Measurements from ENCODE around the gene DKK3.
A peak's percentile ranks its signal among the peaks of the same experiment; 100 is the strongest.

Gene DKK3

GRCh38 chr11:11968511-11969280 is 39.7 kb downstream of the DKK3 start:
- no peak for TF ChIP-seq POLR2A (IDR thresholded peaks at IDR 0.05; ENCODE audit: low read length)
- TF ChIP-seq GATA1 (IDR thresholded peaks at IDR 0.05; ENCODE audit: low read depth, low read length) = no peak
- DNase-seq = no peak

DNA sequence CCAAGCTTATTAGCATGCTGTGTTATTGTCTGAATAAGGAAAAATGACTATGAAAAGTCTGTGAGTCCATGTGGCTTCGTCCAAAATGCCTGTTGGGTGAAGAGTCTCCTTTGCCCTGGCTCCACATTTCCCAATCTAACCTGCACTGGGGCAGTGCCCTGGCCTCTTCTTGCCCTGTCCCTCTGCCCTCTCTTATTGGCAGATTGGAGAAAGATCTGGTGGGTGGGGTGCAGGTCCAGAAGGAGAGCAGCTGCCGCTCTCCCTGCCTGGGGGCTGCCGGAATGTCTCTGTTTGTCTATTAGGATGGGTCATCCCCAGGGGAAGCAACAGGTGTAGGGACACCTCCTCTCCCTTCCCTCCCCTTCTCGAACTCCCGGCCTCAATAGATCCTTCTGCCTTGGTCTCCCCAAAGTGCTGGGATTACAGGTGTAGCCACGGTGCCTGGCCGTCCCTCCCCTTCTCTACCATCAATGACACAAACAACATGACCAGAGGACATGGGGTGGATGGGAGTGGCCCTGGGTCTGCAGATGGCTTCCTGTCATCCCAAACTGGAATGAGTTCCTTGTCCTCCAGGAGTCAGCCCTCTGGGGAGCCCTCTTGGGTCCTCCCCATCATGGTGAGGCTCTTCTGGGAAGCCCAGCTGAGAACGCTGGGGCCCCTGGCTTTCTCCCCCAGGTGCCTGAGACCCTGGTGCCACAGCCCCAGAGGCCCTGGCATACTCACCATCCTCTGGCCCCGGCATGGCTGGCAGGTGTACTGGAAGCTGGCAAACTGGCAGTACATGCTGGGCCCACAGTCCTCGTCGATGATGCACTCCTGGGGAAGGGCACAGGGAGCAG is 40.5 kb downstream of the DKK3 start:
- DNase-seq = no peak
- TF ChIP-seq GATA1 (IDR thresholded peaks at IDR 0.05; ENCODE audit: low read depth, low read length) = no peak
- TF ChIP-seq POLR2A (IDR thresholded peaks at IDR 0.05; ENCODE audit: low read length) = no peak

DNA sequence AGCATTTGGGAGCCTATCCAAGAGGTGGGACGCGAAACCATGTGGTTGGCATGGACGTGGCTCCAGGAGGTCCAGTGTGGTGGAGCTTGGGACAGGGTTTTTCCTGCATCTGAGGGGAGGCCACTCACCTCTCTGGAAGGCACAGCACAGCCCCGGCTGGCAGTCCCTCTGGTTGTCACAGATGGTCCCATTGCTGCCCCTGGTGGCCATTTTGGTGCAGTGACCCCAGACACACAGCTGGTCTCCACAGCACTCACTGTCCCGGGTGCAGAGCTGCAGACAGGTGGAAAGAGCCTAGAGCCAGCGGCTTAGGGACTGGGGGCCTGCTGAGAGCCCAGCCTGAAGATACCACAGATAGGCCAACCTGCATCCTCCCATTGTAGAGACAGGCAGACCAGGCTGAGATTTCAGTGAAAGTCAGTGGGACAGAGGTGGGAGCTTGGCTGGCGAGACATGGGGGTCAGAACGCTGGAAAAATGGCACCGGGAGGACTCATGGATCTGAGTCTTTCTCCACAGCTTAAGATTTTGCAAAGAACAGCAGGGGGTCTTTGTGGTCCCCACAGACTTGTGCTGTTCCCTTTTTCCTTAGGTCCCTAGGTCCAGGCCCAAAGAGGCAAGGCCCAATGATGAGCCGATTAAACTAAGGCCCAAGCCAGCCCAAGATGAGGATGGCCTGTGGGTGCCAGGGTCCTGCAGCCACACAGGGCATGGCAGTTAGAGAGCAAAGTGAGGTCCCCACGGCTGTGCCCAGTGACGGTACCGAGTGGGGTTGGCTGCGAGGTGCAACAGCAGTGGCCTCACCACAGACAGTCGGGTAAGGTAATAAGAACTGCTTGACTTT is 41.4 kb downstream of the DKK3 start:
- no peak for TF ChIP-seq GATA1 (IDR thresholded peaks at IDR 0.05; ENCODE audit: low read depth, low read length)
- no peak for TF ChIP-seq POLR2A (IDR thresholded peaks at IDR 0.05; ENCODE audit: low read length)
- peak; percentile 54 to 73 for DNase-seq

DNA sequence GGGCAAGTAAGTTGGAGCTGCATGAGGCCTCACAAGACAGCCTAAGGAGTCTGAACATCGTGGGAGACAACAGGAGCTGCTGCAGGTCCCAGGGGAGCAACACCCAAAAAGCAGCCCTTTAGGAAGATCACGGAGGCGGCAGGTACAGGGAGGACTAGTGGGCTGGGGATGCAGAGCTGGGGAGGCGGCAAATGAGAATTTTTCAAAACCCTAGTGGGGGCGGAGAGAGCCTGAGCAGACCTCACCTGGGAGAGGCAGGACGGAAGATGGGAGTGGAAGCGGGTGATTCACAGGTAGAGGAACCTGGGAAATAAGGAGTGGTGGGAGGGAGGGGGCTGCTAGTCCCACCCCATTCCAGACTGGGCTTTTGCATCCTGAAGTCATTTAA is 42.1 kb downstream of the DKK3 start:
- DNase-seq = no peak
- TF ChIP-seq GATA1 (IDR thresholded peaks at IDR 0.05; ENCODE audit: low read depth, low read length) (no peak), POLR2A (IDR thresholded peaks at IDR 0.05; ENCODE audit: low read length) (no peak)

- DNase-seq = no peak
- TF ChIP-seq GATA1 (IDR thresholded peaks at IDR 0.05; ENCODE audit: low read depth, low read length) (no peak), POLR2A (IDR thresholded peaks at IDR 0.05; ENCODE audit: low read length) (no peak)
These were observed 42.6 kb downstream of the DKK3 start for GRCh38 chr11:11965656-11966353.

- DNase-seq = no peak
- TF ChIP-seq GATA1 (IDR thresholded peaks at IDR 0.05; ENCODE audit: low read depth, low read length) (no peak), POLR2A (IDR thresholded peaks at IDR 0.05; ENCODE audit: low read length) (no peak)
These were observed 43.2 kb downstream of the DKK3 start for GRCh38 chr11:11965192-11965591.

DNA sequence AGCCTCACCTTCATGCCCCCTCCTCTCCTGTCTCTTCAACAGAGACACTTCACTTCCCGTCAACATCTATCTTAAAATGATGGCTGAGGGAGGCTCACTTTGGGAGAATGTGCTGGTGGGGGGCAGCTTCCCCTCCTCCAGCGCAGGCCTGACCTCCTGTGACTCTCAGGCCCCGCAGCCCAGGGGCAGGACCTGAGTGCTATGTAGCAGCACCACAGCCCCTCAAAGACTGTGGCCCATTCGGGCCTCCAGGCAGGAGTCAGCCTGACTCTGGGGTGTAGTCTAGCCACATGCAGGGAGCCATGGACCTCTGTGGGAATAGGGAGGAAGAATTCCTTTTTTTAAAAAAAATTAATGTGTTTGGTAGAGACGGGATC is 43.7 kb downstream of the DKK3 start:
- TF ChIP-seq GATA1 (IDR thresholded peaks at IDR 0.05; ENCODE audit: low read depth, low read length) = no peak

DNA sequence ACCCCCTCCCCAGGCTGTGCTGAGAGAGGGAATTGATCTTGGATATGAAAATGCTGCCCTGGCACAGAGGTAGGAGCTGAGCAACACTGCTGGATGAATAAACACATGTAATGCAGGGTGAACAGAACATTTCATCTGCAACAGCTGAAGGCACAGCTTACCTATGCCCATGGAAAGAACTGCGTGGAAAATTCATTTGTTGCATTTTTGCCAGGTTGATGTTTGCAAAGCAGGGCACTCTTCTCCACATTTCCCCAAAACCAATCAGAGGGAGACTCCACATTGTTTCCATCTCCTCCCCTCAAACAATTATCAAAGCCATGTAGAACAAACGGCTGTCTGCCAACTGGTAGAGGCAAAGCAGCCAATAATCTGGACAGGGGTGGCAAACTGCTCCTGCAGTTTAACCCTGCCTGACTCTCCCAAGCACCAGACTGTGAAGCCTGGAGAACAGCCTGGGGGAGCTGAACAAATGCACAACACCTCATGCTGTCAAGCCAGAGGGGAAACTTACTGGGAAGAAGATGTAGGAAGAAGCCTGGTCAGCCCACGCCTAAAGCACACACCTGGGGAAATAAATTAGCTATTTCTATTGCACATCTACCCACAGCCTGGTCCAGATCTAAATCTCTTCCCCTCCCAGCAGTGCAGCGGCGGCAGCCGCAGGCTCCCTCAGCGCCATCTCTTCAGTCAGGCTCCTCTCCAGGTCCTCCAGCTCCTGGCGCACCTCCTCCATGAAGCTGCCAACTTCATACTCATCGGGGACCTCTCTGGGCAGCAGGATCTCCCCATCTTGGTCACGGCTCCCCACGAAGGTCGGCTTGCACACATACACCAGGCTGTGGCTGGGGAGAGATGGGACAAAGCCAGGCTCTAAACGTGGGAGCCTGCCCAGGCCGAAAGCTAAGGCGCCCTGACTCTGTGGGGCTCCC is 44.3 kb downstream of the DKK3 start:
- TF ChIP-seq GATA1 (IDR thresholded peaks at IDR 0.05; ENCODE audit: low read depth, low read length) (no peak), POLR2A (IDR thresholded peaks at IDR 0.05; ENCODE audit: low read length) (no peak)
- no peak for DNase-seq

More for the DNA sequence above, 43.7 kb downstream of the DKK3 start:
- DNase-seq = no peak

- no peak for TF ChIP-seq GATA1 (IDR thresholded peaks at IDR 0.05; ENCODE audit: low read depth, low read length)
- no peak for TF ChIP-seq POLR2A (IDR thresholded peaks at IDR 0.05; ENCODE audit: low read length)
These were observed 45.4 kb downstream of the DKK3 start for GRCh38 chr11:11963067-11963466.

DNA sequence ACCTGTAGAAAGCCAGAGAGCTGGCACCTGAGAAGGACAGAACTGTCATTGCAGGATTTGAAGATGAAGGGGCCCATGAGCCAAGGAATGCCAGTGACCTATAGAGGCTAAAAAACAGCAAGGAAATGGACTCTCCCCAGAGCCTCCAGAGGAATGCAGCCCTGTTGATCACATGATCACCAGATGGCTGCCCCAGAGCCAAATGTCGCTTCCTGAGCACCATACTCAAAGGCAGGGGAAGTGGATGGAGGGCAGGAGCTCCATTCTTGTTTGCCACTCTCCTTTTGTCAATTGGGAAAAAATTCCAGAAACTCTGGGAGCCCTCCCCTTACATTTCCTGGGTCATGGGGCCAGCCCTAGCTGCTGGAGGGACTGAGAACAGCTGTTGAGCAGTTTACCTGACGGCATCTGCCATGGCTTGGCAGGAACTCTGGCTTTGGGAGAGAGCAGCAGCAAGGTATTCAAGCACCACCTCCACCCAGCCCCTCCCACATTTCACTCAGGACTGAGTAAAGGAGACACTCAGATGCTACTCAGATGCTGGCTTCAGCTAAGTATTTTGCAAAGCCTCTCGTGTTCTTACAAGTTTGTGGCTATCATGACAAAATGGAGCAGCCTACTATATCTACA is 46.9 kb downstream of the DKK3 start:
- TF ChIP-seq GATA1 (IDR thresholded peaks at IDR 0.05; ENCODE audit: low read depth, low read length) = no peak
- no peak for TF ChIP-seq POLR2A (IDR thresholded peaks at IDR 0.05; ENCODE audit: low read length)
- DNase-seq = no peak

More at GRCh38 chr11:11963067-11963466, 45.4 kb downstream of the DKK3 start:
- no peak for DNase-seq

DNA sequence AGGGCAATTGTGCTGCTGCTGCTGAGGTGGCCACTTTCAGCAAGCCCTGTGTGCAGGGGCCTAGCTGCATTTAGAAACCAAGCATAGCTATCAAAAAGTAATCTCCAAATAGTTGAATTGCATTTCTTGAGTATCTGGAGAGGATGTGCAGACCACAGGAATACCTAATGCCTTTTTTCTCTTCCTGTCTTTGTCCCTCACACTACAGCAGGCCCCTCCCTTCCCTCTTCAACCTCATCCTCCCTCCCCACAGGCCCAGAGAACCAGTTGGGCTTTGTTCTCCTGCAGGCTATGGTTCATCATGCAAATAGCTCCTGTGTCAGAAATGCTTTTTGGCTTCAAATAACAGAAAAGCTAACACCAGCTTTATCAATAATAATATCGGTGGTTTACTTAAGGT is 47.7 kb downstream of the DKK3 start:
- DNase-seq = no peak
- TF ChIP-seq POLR2A (IDR thresholded peaks at IDR 0.05; ENCODE audit: low read length) = no peak
- TF ChIP-seq GATA1 (IDR thresholded peaks at IDR 0.05; ENCODE audit: low read depth, low read length) = no peak

DNA sequence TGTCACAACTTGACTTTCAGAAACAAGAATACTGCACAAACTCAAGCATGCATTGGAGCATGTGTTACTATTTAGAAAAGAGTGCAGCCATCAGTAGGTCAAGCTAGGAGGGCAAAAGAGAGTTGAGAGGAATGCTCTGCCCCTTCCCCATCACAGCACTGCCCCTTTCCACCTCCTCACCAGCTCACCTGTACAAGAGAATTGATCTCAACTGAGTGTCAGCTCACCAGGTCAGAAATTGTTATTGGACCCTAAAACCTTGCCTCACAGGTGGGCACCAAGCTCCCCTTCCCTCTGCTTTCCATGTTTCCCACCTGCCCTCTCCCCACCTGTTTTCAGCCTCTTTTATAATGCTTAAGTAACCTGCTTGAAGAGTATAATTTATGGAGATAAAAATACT is 48.8 kb downstream of the DKK3 start:
- no peak for DNase-seq

More for the DNA sequence above, 48.8 kb downstream of the DKK3 start:
- TF ChIP-seq POLR2A (IDR thresholded peaks at IDR 0.05; ENCODE audit: low read length) (no peak), GATA1 (IDR thresholded peaks at IDR 0.05; ENCODE audit: low read depth, low read length) (no peak)
